Right atrium auricular region (tissue), 2 donors: ENCODE measurements around the gene UBE4B. TPM values are rescaled to one million over a fixed set of nuclear protein-coding genes. Genes with fewer than 3 reads are reported as not detected.
"Not testable (repeated sequence)": the region's sequence is repeated elsewhere in the genome, so short reads cannot be mapped to it uniquely, and the experiment has no call there.

Experiments used
- DNase-seq: peaks from one replicate; pipeline ENCODE4 v3.0.0-alpha.2; 2019; ENCODE audit warnings: low spot score
- H3K27ac ChIP-seq, 2 donors: fragments of 200-600 bp; sonication (generic); 1 replicate in 1 of 2; 2 replicates in 1 of 2; pipeline ENCODE4 v1.5.1; 2016 to 2019
- H3K27me3 ChIP-seq, 2 donors: fragments of 200-600 bp; sonication (generic); one replicate each; pipeline versions ENCODE4 v1.5.1 to v1.6.0; 2017 to 2019
- H3K36me3 ChIP-seq: fragments of 200-600 bp; sonication (generic); one replicate; pipeline ENCODE4 v1.5.1; 2016
- H3K4me1 ChIP-seq, 2 donors: fragments of 200-600 bp; sonication (generic); one replicate each; pipeline versions ENCODE4 v1.5.1 to v1.6.0; 2017 to 2019
- H3K4me3 ChIP-seq, 2 donors: fragments of 200-600 bp; sonication (generic); 1 replicate in 1 of 2; 2 replicates in 1 of 2; pipeline ENCODE4 v1.5.1; 2017 to 2019; ENCODE audit warnings: mild to moderate bottlenecking in 1 of 2, moderate library complexity in 1 of 2
- H3K9me3 ChIP-seq, 2 donors: fragments of 200-600 bp; sonication (generic); one replicate each; pipeline ENCODE4 v1.5.1; 2019
- microRNA counts, 2 donors: library from miRNA; unstranded; fragments of <30 nt; microRNA quantifications; one replicate each; lab custom pipeline; 2016 to 2017
- microRNA-seq, 2 donors: library from miRNA; unstranded; fragments of <30 nt; microRNA quantifications; one replicate each; pipeline ENCODE4, GENCODE V29; 2016 to 2017; ENCODE audit warnings: borderline number of aligned reads in 2 of 2, borderline replicate concordance in 1 of 2
- total RNA-seq, 2 donors: library from RNA; depleted of rRNA; stranded (reverse); fragments of >200 nt; gene quantifications; one replicate each; pipeline ENCODE4 v1.1.0, GENCODE V29; 2016
- TF ChIP-seq, protein P1 (sequence below), 2 donors: fragments of 200-600 bp; sonication (generic); IDR thresholded peaks; one replicate each; pipeline ENCODE4 v1.5.1; 2019; ENCODE audit warnings: antibody characterized with exemption in 2 of 2

The UBE4B gene
- total RNA-seq, 2 donors from 2014 or later, result 50.2 to 71.3 TPM

DNA sequence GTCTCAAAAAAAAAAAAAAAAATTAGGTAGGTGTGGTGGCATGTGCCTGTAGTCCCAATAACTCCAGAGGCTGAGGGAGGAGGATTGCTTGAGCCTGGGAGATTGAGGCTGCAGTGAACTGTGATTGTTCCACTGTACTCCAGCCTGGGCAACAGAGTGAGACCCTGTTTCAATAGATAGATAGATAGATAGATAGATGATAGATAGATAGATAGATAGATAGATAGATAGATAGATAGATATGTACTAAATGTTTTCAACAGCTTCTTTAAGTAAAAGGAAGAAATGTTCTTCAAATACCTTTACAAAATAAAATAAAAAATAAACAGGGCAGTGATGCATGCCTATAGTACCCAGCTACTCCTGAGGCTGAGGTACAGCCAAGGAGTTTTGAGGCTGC, 187.4 kb downstream of the UBE4B start:
- Histone ChIP-seq H3K9me3 (no peaks in the 10 kb centered on the region), H3K27me3 (no peaks in the 10 kb centered on the region), H3K36me3 (no peaks in the 10 kb centered on the region), H3K27ac (no peak overlapping the region), H3K4me3 (no peak overlapping the region), H3K4me1 (peaks cover 0 to 71% of the 10 kb centered on the region in 2 donors)
- TF ChIP-seq, protein P1, sequence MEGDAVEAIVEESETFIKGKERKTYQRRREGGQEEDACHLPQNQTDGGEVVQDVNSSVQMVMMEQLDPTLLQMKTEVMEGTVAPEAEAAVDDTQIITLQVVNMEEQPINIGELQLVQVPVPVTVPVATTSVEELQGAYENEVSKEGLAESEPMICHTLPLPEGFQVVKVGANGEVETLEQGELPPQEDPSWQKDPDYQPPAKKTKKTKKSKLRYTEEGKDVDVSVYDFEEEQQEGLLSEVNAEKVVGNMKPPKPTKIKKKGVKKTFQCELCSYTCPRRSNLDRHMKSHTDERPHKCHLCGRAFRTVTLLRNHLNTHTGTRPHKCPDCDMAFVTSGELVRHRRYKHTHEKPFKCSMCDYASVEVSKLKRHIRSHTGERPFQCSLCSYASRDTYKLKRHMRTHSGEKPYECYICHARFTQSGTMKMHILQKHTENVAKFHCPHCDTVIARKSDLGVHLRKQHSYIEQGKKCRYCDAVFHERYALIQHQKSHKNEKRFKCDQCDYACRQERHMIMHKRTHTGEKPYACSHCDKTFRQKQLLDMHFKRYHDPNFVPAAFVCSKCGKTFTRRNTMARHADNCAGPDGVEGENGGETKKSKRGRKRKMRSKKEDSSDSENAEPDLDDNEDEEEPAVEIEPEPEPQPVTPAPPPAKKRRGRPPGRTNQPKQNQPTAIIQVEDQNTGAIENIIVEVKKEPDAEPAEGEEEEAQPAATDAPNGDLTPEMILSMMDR (IDR thresholded peaks at IDR 0.05), result no peak
- no peak for DNase-seq

DNA sequence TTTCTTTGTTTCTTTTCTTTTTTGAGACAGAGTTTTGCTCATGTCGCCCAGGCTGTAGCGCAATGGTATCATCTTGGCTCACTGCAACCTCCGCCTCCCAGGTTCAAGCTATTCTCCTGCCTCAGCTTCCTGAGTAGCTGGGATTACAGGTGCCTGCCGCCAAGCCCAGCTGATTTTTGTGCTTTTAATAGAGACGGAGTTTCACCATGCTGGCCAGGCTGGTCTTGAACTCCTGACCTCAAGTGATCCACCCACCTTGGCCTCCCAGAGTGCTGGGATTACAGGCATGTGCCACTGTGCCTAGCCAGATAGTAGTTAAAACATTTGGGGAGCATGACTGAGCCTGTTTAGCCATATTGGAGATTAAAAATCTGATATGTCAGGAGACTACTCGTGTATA, 187.9 kb downstream of the UBE4B start:
- not testable (repeated sequence) for H3K27ac ChIP-seq

DNA sequence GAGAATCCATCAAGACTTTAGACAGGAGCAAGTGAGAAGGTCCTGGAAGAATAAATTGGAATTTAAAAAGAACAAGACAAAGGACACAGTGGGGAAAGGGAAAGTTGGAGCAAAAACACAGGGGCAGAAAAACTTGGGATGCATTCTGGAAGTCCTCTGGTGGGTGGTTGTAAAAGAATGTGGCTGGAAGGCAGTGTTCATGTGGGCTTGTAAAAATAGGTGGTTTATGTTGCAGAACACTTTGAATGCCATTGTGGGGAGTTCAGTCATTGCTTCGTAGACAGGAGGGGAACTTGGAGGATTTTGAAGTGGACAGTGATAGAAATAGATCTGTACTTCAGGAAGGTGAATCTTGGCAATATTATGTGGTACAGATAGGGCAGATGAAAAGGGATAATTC, 192.8 kb downstream of the UBE4B start:
- no peaks in the 10 kb centered on the region for H3K27me3 ChIP-seq
- no peak overlapping the region for H3K27ac ChIP-seq
- no peak for DNase-seq
- H3K4me3 ChIP-seq, result no peak overlapping the region
- H3K9me3 ChIP-seq, result no peaks in the 10 kb centered on the region
- H3K36me3 ChIP-seq, result no peaks in the 10 kb centered on the region
- TF ChIP-seq, protein P1 (IDR thresholded peaks at IDR 0.05), result no peak
- H3K4me1 ChIP-seq, result peaks cover 0 to 41% of the 10 kb centered on the region in 2 donors

More for the DNA sequence above, 187.9 kb downstream of the UBE4B start:
- peaks cover 0 to 72% of the 10 kb centered on the region in 2 donors for H3K4me1 ChIP-seq
- H3K9me3 ChIP-seq, H3K27me3 ChIP-seq, H3K4me3 ChIP-seq, H3K36me3 ChIP-seq: not testable (repeated sequence)
- peak; percentile 42 for DNase-seq

DNA sequence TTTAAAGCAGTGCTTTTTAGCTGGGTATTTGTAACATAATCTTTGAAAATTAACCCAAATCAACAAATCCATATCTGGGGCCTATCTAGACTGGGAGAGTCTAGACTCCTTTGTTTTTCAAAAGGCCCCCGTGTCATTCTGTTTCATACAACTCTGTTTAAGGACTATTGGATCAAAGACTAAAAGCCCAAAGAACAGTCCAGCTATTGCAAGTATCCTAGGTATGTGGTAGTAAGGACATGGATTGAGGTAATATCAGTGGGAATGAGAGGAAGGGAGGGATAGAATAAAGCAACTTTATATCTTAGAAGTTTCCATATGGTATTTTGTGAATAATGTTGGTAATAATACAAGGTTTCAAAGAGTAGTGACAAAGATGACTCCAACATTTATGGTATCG, 195.8 kb downstream of the UBE4B start:
- TF ChIP-seq, protein P1 (IDR thresholded peaks at IDR 0.05), result no peak
- Histone ChIP-seq H3K36me3 (no peaks in the 10 kb centered on the region), H3K9me3 (no peaks in the 10 kb centered on the region), H3K27ac (no peak overlapping the region), H3K4me3 (no peak overlapping the region), H3K4me1 (peaks cover 0 to 28% of the 10 kb centered on the region in 2 donors), H3K27me3 (no peaks in the 10 kb centered on the region)
- no peak for DNase-seq

DNA sequence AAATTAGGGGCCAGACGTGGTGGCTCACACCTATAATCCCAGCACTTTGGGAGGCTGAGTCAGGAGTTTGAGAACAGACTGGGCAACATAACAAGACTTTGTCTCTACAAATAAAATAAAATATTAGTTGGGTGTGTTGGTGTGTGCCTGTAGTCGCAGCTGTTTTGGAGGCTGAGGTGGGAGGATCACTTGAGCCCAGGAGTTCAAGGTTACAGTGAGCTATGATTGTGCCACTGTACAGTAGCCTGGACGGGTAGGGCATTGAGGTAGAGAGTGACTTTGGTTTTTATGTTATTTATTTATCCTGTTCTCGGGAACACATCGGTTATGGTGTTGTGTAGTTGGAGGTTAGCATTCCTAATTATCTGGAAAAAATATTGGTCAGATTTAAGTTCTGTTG, 197.1 kb downstream of the UBE4B start:
- no peak for DNase-seq
- Histone ChIP-seq H3K9me3 (no peaks in the 10 kb centered on the region), H3K4me3 (no peak overlapping the region), H3K27me3 (no peaks in the 10 kb centered on the region), H3K36me3 (peaks cover 11% of the 10 kb centered on the region), H3K4me1 (peaks cover 0 to 14% of the 10 kb centered on the region in 2 donors), H3K27ac (no peak overlapping the region)
- TF ChIP-seq, protein P1 (IDR thresholded peaks at IDR 0.05), result no peak

MicroRNA genes within 50 kb of the gene (microRNA counts, 767-probe panel; counts per million panel counts)
- microRNA hsa-miR-1273d (lab: Ali Mortazavi, UCI), result 0 to 1,713 counts per million in 2 donors

Small RNA genes lying within 50 kb of the gene (microRNA-seq; reads per million reads assigned to microRNA genes)
- gene MIR1273D, result 0 reads per million in 2 donors

Other genes with a start within 250 kb of the UBE4B start
- 10 to 100 TPM; 47.5 to 54.0 TPM for gene CLSTN1, start 209.0 kb upstream of the UBE4B start, total RNA-seq
- 10 to 100 TPM; 22.3 to 31.9 TPM for gene CTNNBIP1, start 122.7 kb upstream of the UBE4B start, total RNA-seq
- 10 to 100 TPM; 25.0 to 32.1 TPM for gene LZIC, start 89.6 kb upstream of the UBE4B start, total RNA-seq
- gene NMNAT1, start 89.5 kb upstream of the UBE4B start, total RNA-seq, result 10 to 100 TPM; 10.0 to 13.9 TPM
- 10 to 100 TPM; 31.4 to 33.9 TPM for gene RBP7, start 35.7 kb upstream of the UBE4B start, total RNA-seq
- 10 to 100 TPM; 55.7 to 63.9 TPM for gene KIF1B, start 177.6 kb downstream of the UBE4B start, total RNA-seq